HFF-Myc (cell line): ENCODE measurements around the gene GPR18.

Experiments
- DNase-seq: peaks from one replicate; pipeline ENCODE4 v3.0.0-alpha.2; 2011; ENCODE audit warnings: low read depth; ENCODE audit errors: extremely low read depth
- H3K4me3 ChIP-seq: replicated peaks from 2 replicates; pipeline ENCODE4 v1.5.1; 2011; ENCODE audit warnings: low read depth, mild to moderate bottlenecking, control low read depth, low read length
- TF ChIP-seq, protein P1 (sequence below): IDR thresholded peaks from 2 replicates; pipeline ENCODE4 v1.5.1; 2012; ENCODE audit warnings: mild to moderate bottlenecking, low read depth, low read length, control low read depth; ENCODE audit errors: missing control alignments

GPR18 gene

DNA sequence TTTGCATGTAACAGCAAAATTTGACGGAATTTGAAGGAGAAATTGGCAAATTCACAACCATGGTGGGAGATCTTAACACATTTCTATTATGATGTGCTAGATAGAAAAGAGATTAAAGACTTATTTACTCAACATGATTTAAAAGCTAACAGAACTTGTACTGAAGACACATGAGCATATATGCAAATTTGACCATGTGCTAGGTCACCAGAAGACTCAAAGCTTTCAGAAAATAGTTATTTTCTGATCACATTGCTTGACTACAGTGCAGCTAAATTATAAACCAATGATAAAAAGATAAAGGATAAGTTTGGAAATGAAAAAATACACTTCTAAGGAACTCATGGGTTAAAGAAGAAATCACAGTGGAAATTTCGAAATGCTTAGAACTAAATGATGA lies 39.9 kb upstream of the GPR18 start:
- H3K4me3 ChIP-seq = no peak overlapping the region
- DNase-seq = no peak
- TF ChIP-seq, protein P1, sequence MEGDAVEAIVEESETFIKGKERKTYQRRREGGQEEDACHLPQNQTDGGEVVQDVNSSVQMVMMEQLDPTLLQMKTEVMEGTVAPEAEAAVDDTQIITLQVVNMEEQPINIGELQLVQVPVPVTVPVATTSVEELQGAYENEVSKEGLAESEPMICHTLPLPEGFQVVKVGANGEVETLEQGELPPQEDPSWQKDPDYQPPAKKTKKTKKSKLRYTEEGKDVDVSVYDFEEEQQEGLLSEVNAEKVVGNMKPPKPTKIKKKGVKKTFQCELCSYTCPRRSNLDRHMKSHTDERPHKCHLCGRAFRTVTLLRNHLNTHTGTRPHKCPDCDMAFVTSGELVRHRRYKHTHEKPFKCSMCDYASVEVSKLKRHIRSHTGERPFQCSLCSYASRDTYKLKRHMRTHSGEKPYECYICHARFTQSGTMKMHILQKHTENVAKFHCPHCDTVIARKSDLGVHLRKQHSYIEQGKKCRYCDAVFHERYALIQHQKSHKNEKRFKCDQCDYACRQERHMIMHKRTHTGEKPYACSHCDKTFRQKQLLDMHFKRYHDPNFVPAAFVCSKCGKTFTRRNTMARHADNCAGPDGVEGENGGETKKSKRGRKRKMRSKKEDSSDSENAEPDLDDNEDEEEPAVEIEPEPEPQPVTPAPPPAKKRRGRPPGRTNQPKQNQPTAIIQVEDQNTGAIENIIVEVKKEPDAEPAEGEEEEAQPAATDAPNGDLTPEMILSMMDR = no peak

DNA sequence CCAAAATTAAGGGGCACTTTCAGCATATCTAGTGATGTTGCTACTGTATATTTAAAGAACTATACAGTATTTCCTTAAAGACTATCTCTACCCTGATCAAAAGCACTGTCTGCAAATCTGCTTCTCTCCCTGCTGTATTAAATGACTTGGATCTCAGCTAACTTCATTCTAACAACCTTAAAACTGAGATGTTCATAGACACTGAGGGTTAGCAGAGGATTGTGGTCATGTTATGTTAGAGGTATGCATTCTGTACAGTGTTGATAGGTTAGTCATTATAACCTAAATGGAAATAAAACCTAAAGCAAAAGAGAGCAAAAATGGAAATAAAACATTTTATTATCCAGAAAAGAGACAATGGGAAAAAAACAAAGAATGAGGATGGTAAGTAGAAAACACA lies 39.2 kb upstream of the GPR18 start:
- TF ChIP-seq, protein P1 = no peak
- H3K4me3 ChIP-seq = no peak overlapping the region
- DNase-seq = no peak

DNA sequence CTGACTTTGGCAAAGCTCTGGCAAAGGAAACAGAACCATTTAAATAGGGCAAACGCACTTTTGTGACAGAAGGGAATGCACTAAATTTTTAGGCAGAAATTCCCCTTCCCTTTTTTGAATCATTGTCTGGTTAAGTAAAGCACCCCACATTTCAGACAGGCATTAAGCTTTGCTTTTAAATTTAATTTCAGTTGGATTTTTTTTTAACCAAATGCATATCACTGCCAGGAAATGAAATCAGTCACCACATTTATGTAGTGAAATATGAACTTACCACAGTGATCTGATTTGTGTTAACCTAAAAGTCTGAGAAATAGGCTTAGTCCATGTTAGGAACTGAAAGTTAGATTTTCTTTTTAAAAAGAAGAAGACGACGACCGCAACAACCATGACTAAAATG lies 38.2 kb upstream of the GPR18 start:
- TF ChIP-seq, protein P1 = no peak
- no peak for DNase-seq
- no peak overlapping the region for H3K4me3 ChIP-seq

DNA sequence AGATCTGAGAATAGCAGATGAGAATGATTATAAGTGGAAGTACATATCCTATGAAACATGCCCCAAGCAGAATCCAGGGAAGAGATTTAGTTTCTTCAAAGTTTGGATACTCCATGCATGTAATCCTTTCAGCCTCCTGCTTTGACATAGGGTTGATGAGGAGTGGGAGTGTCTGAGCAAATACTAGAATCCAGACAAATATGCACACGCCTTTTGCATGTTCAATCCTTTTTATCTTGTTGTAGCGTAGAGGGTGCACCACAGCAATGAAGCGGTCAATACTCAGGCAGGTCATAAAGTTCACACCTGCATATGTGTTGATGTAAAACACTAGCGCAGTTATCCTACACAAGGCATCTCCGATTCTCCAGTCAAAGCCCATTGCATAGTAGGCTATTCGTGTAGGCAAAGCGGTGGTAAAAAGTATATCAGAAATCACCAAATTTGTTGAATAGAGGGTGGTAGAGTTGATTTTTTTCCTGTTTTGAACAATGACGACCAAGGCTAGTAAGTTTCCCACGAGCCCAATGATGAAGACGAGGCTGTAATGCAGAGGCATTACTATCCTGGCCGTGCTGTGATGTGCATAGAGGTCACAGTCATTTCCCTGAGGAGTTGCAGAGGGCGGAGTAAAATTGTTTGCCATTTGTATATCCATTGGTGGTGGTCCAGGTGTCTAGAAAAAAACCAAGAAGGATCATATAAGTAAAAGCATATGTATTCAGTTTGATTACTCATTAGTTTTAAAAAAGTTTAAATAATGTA lies 37.5 kb upstream of the GPR18 start:
- DNase-seq = no peak
- TF ChIP-seq, protein P1 = no peak
- H3K4me3 ChIP-seq = no peak overlapping the region

DNA sequence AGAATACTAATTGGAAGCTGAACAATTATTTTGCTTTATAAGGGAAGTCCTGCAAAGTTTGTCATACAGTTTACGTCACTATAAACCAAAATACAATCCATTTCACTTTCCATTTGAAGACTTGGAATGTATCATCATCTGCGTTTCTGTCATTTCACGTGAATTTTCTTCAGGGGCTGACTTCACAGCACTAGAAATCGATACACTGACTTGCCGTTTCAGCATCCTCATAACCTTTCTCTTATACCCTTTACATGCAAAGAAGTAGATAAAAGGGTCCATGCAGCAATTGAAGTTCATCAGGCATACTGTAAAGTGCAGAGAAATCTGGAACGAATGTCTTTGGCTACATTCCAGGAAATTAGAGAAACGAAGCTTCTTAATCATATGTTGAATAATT lies 36.8 kb upstream of the GPR18 start:
- TF ChIP-seq, protein P1 = no peak
- no peak for DNase-seq
- H3K4me3 ChIP-seq = no peak overlapping the region

DNA sequence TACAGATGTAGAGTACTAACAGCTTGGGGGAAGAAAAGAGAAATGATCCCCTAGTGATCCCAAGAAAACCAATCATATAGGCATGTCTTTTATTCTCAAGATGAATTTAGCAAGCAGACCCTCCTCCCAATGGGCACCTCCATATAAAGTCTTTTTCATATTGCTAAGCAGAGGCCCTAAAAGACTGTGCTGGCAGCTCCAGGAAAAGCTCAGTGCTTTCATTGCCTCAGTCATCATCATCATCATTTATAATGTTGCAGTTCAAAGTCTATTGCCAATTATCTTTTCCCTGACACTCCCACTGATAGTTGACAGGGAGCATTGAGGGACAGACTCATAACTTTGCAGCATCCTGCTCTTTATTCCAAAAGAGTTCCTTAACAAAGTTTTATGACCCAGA lies 36.0 kb upstream of the GPR18 start:
- TF ChIP-seq, protein P1 = no peak
- H3K4me3 ChIP-seq = no peak overlapping the region
- no peak for DNase-seq

DNA sequence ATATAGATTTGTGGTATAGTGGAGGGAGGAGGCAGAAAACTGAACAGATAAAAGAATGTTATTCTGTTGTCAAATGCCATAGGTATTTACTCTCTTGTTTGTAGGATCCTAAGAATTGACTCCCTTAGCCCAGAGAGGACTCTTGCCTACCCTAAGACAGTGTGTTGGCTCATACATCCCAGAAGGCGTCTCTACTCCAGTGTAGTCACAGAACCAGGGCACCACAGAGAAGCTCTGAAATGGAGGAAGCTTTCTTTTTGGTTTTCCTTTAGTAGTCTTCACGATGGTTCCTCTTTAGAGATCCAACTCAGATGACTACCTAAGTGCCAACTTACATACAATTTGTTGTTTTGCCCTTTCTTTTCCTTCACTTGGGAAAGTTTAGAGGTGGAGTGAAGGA lies 35.0 kb upstream of the GPR18 start:
- TF ChIP-seq, protein P1 = no peak
- DNase-seq = no peak
- no peak overlapping the region for H3K4me3 ChIP-seq
